ENCODE results near the gene SCNN1G.

Gene SCNN1G

GRCh38 chr16:23155445-23156049, 27.0 kb upstream of the SCNN1G start:
- peak; percentile 44 for DNase-seq

- no peak for DNase-seq
Measured at GRCh38 chr16:23156110-23156509, 26.4 kb upstream of the SCNN1G start.

DNA sequence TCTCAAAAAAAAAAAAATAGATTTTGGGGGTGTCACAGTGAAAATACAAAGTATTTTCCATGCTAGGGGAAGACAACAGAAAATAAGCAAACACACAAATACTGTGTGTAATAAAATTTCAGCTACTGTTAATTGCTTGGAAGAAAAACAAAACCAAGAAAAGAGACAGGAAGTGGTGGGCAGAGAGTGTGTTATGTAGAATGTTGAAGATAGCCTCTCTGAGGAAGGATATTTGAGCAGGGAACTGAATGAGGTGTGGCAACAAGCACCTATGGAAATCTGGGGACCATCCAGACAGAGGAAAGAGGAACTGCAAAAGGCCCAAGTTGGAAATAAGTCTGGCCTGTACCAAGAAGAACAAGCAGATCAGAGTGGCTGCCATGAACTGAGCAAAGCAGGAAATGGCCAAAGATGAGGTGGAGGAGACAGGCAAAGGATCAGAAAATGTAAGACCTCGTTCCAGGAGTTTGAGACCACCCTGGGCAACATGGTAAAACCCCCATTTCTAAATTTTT, 25.5 kb upstream of the SCNN1G start:
- DNase-seq: no peak

GRCh38 chr16:23158114-23158513, 24.4 kb upstream of the SCNN1G start:
- DNase-seq: no peak

GRCh38 chr16:23160082-23160481, 22.5 kb upstream of the SCNN1G start:
- DNase-seq: peak; percentile 33

- DNase-seq: no peak
Measured at GRCh38 chr16:23160574-23160973, 22.0 kb upstream of the SCNN1G start.

- DNase-seq: no peak
Measured at GRCh38 chr16:23163921-23164320, 18.6 kb upstream of the SCNN1G start.

- DNase-seq: no peak
Measured at GRCh38 chr16:23164736-23165135, 17.8 kb upstream of the SCNN1G start.

GRCh38 chr16:23172583-23172982, 10.0 kb upstream of the SCNN1G start:
- no peak for DNase-seq

DNA sequence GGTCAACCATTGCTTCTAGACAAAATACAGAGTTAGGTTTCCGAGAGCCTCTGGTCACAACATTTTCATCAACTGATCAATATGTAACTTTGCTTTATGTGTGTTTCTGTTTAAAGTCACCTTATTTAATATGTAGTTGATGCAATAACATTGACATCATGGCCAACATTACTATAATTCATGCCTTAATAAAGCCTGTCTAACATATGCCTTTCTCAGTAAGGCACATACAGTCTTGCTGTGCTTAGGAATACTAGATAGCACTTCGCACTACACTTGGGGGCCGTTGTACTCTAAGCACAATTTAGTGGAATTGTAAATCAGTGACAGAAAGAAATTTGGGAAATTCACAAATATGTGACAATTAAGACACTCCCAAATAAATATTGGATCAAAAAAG, 9.6 kb upstream of the SCNN1G start:
- no peak for DNase-seq

- DNase-seq: peak; percentile 28
Measured at GRCh38 chr16:23174622-23175021, 7.9 kb upstream of the SCNN1G start.

- no peak for DNase-seq
Measured at GRCh38 chr16:23175651-23176050, 6.9 kb upstream of the SCNN1G start.

- DNase-seq: no peak
Measured at GRCh38 chr16:23181506-23181905, 1.0 kb upstream of the SCNN1G start.

DNA sequence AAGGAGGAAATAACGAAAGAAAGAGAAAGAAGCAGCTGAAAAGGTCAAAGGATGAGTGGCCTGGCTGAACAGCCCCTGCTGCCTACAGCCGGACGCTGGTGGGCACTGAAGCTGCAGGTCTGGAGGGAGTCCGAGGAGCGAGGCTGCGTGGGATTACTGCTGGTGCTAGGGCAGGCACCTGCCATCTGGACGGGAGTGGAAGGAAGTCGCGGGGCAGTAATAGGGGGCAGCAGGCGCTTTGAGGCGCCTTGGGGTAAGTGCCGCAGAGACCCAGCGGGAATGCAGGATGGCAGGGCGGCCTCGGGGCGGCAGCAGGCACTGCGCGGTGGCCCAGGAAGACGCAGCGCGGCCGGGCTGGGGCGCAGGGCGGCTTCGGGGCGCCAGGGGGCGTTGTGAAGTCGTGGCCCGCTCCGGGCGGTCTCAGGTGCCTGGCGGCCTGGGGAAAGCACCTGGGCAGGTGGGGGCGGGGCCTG, 303 bp upstream of the SCNN1G start:
- DNase-seq: peak; percentile 67

DNA sequence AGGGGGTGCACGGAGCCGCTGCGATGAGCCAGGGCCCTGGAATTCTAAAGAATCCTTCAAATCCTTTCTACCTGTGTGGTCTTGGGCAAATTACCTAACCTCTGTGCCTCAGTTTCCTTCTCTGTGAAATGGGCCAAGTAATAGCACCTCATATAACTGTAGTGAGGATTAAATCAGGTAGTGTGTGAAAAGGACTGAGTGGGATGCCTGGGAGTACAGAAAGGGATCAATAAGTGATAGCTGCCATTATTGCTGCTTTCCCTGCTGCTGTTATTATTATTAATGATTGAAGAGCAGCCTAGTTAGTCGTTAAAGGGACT, 958 bp downstream of the SCNN1G start:
- DNase-seq: no peak

DNA sequence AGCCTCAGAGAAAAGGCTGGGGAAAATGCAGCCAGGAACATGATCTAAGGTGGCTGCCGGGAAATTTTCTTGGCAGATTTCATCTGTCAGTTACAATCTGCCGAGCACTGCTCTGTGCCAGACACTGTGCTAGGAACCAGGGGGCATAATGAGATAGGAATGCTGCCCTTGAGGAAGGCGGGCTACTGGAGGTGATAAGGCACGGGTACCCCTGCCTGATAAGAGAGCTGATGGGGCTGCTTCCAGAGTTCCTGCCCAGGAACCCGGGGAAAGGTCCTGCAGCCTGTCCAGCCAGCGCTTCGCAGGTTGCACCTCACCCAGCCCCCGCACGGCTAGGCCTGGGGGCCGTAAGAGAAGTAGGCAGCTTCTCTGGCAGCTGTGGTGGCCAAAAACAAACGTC, 3.1 kb downstream of the SCNN1G start:
- no peak for DNase-seq

- no peak for DNase-seq
Measured at GRCh38 chr16:23186171-23186570, 3.6 kb downstream of the SCNN1G start.

DNA sequence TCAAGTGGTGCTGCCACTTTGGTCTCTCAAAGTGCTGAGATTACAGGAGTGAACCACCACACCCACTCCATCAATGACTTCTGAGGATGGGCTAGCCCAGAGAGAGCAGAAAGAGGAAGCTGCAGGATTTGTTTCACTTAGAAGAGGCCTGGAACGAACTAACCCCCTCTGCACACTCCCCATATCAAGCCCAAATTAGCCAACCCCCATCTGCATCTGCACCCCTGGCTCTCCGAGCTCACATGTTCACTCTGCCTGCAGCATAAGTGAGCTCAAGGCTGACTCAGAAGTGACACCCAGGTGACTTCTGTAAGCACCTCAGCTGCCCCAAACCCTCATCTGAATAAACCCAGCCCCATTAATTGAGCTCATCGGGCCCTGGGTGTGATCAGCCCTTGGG, 4.8 kb downstream of the SCNN1G start:
- DNase-seq: peak; percentile 6

GRCh38 chr16:23188911-23189310, 6.4 kb downstream of the SCNN1G start:
- no peak for DNase-seq

DNA sequence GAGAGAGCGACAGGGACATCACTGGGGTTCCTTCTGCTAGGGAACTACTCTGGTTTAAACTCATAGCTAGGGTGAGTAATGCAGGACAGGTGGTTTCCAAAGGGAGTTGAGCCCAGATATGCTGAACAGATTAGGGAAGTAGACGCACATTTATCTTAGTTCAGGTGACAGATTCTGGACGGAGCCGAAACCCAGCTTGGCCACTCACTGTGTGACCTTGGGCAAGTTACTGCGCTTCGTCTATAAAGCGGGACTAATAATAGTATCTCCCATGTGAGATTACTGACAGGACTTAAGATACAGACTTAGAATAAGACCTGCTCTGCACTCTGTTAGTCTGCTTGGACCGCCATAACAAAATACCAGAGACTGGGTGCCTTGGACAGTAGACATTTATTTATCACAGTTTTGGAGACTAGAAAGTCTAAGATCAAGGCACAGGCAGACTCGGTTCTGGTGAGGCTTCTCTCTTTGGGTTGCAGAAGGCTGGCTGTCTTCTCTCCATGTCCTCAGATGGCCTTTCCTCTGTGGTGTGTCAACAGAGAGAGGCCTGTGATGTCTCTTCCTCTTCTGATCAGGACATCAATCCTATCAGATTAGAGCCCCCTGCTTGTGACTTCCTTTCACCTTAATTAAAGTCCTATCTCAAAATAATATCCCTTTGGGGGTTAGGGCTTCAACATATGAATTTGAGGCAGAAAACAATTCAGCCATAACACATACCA, 12.1 kb downstream of the SCNN1G start:
- no peak for DNase-seq

- no peak for DNase-seq
Measured at GRCh38 chr16:23195366-23195978, 12.9 kb downstream of the SCNN1G start.

GRCh38 chr16:23196539-23196938, 14.0 kb downstream of the SCNN1G start:
- no peak for DNase-seq

- DNase-seq: no peak
Measured at GRCh38 chr16:23202166-23202565, 19.6 kb downstream of the SCNN1G start.

DNA sequence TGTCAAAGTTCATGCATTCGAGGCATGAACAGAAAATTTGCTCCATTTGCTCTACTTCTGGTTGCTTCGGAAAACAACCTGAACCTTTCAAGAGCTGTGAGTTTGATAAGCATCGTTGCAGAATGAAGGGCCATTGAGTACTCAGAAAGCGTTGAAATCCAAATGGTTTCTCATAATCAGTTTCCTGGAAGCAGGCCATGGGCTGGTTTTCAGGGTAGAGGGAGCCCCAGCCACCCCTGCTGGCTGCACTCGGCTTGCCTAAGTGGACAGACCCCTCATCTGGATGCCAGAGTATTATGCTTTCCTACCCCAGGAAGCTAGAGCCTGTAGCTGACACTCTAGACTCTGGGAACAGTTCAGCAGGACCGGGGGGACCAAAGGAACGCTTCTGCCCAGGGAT, 24.4 kb downstream of the SCNN1G start:
- no peak for DNase-seq

All from OCI-M1 (cell line).